Ishikawa (cell line): ENCODE results near the gene TEX14.

Source experiments
- EGR1 ChIP-seq: IDR thresholded peaks from 2 replicates; pipeline ENCODE4 v1.6.1; 2012
- RAD21 ChIP-seq: IDR thresholded peaks from 2 replicates; pipeline ENCODE4 v1.6.1; 2012; ENCODE audit warnings: low read depth

- TF ChIP-seq RAD21 (no peak), EGR1 (no peak)
Measured at GRCh38 chr17:58585554-58585953, 106.3 kb downstream of the TEX14 start.
